ENCODE data around the gene COL5A3.
"Not testable (repeated sequence)": the region's sequence is repeated elsewhere in the genome, so short reads cannot be mapped to it uniquely, and the experiment has no call there.

COL5A3 gene

DNA sequence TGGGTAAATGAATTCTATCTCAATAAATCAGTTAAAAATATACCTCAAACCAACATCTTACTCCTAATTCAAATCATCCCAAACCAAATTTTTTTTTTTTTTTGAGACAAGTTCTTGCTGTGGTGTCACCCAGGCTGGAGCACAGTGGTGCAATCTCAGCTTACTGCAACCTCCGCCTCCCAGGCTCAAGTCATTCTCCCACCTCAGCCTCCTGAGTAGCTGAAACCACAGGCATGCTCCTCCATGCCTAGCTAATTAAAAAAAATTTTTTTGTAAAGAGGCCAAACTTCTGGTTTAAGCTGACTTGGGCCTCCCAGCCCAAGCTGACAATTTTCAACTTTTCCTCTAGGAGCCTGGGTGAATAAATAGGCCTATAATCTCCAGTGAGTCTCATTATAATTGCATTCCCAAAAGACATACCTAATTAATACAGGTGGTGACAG, 51.9 kb downstream of the COL5A3 start:
- TF ChIP-seq, protein P1, sequence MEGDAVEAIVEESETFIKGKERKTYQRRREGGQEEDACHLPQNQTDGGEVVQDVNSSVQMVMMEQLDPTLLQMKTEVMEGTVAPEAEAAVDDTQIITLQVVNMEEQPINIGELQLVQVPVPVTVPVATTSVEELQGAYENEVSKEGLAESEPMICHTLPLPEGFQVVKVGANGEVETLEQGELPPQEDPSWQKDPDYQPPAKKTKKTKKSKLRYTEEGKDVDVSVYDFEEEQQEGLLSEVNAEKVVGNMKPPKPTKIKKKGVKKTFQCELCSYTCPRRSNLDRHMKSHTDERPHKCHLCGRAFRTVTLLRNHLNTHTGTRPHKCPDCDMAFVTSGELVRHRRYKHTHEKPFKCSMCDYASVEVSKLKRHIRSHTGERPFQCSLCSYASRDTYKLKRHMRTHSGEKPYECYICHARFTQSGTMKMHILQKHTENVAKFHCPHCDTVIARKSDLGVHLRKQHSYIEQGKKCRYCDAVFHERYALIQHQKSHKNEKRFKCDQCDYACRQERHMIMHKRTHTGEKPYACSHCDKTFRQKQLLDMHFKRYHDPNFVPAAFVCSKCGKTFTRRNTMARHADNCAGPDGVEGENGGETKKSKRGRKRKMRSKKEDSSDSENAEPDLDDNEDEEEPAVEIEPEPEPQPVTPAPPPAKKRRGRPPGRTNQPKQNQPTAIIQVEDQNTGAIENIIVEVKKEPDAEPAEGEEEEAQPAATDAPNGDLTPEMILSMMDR (IDR thresholded peaks at IDR 0.05; ENCODE audit: low read depth, low read length, missing control alignments), result no peak
- H3K4me3 ChIP-seq (replicated peaks; ENCODE audit: low read depth, low read length), result no peak overlapping the region
- peak; percentile 42 for DNase-seq (ENCODE audit: extremely low read depth, low read depth)

DNA sequence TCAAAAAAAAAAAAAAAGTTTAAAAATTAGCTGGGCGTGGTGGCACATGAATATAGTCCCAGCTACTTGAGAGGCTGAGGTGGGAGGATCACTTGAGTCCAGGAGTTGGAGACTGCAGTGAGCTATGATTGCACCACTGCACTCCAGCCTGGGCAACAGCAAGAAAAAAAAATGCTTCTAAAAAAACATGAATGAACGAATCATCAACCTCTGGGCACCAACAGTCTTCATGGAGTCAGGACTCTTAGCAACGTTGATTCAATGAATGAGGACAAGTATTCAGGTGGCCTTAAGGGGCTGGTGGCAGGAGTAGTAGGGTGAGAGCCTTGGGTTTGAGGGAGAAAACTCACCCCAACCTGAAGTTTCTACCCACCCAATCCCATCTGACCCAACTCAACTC, 53.3 kb downstream of the COL5A3 start:
- no peak for DNase-seq (ENCODE audit: extremely low read depth, low read depth)
- TF ChIP-seq, protein P1 (IDR thresholded peaks at IDR 0.05; ENCODE audit: low read depth, low read length, missing control alignments), result no peak
- no peak overlapping the region for H3K4me3 ChIP-seq (replicated peaks; ENCODE audit: low read depth, low read length)

DNA sequence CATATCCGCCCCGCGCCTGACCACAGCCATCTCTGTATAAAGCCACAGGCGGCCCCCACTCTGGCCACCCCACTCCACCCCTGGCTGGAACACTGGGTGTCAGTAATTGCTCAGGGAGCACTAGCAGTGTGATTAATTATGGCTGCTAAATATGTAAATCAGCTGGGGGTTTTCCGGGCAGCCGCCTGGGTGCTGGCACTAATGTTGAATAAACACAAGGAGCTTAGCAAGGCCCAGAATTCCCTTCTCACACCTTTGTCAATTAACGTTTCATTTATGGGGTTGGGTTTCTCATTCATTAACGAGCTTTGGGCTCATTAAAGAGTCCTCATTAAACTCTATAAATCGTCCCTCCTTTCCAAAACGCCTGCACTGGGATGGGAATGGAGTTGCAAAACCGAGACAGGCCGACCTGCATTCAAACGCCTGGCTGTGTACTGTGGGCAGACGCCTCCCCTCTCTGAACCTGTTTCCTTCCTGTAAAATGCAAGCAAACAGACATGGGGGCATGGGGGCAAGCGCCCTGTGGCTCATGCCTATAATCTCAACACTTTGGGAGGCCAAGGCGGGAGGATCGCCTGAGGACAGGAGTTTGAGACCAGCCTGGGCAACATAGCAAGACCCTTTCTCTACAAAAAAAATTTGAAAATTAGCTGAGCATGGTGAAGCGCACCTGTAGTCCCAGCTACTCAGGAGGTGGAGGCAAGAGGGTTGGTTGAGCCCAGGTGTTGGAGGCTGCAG, 56.3 kb downstream of the COL5A3 start:
- no peak for DNase-seq (ENCODE audit: extremely low read depth, low read depth)
- H3K4me3 ChIP-seq (replicated peaks; ENCODE audit: low read depth, low read length), result no peak overlapping the region
- TF ChIP-seq, protein P1 (IDR thresholded peaks at IDR 0.05; ENCODE audit: low read depth, low read length, missing control alignments), result no peak

DNA sequence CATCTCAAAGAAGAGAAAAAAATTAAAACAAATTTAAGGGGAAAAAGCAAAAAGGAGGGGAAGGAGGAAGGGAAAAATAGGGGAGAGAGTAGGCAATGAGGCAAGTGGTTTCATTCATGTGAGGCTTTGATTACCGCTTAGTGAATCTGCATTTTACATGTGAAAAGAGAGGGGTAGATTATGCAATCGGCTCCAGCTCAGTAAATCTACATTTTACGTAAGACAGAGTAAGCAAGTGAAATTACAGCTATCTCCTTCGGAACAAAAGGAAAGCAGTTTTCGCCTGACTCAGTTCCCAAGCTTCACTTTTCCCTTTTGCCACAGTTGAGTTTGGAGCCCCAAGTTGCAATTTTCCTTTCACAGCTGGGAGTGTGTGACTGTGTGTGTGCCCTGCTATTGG, 58.0 kb downstream of the COL5A3 start:
- H3K4me3 ChIP-seq (replicated peaks; ENCODE audit: low read depth, low read length), result no peak overlapping the region
- TF ChIP-seq, protein P1 (IDR thresholded peaks at IDR 0.05; ENCODE audit: low read depth, low read length, missing control alignments), result no peak
- DNase-seq (ENCODE audit: extremely low read depth, low read depth), result no peak

DNA sequence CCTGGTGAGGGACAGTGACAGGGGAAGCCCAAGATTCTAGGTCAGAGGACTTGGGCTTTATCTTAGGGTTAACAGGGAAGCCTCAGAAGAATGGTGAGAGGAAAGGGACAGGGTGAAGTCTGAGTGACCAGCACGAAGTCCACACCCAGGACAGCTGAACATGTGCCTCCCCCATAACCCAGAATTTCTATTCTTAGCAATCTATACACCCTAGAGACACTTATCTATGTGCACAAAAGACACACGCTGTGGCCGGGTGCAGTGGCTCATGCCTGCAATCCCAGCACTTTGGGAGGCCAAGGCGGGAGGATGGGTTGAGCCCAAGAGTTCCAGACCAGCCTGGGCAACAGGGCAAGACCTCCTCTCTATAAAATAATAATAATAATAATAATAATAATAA, 62.9 kb downstream of the COL5A3 start:
- no peak overlapping the region for H3K4me3 ChIP-seq (replicated peaks; ENCODE audit: low read depth, low read length)
- TF ChIP-seq, protein P1 (IDR thresholded peaks at IDR 0.05; ENCODE audit: low read depth, low read length, missing control alignments), result no peak
- DNase-seq (ENCODE audit: extremely low read depth, low read depth), result no peak

DNA sequence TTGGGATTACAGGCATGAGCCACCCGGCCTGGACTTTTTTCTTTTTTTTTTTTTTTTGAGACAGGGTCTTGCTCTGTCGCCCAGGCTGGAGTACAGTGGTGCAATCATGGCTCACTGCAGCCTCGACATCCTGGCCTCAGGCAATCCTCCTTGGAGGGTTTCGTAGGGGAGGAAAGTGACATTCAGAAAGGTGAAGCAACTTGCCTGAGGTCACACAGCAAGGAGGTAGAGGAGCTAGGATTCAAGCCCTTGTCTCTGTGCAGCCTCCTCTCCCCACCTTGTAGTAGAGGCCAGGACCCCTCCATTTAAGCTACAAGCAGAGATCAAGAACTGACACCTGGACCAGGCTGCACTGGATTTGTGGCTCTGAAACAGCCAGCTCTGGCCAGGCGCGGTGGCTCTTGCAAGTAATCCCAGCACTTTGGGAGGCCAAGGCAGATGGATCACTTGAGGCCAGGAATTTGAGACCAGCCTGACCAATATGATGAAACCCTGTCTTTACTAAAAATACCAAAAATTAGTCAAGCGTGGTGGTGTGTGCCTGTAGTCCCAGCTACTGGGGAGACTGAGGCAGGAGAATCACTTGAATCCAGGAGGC, 63.7 kb downstream of the COL5A3 start:
- DNase-seq (ENCODE audit: extremely low read depth, low read depth); H3K4me3 ChIP-seq (replicated peaks; ENCODE audit: low read depth, low read length): not testable (repeated sequence)

DNA sequence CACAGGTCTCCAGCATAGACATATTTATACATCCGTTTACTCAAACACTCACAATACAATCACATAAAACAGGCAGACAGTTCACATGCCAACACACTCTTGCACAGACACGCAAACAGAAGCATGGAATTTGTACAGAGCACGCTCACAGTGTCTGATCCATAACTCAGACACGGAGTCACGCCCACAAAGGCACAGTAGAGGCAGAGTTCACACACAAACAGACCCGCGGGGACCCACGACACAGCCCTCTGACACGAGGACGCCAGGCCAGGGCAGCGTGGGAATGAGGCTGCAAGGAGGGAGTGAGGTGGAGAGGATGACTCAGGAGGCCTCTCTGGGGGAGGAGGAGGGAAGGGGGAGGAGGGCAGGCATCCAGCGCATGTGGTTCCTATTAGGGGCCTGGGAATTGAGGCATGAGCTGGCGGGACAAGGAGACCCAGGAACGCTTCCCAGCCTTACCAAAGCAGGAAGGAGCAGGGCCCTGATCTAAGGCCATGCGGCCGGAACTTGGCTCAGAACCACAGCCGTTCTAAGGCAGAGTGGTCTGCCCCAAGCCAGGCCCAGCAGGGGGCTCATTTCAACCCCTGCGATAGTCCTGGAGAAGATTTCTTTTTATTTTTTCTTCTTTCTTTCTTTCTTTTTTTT, 64.9 kb downstream of the COL5A3 start:
- H3K4me3 ChIP-seq (replicated peaks; ENCODE audit: low read depth, low read length), result peak overlapping the region; percentile 16; the same call in 1 of the 2 replicates
- TF ChIP-seq, protein P1 (IDR thresholded peaks at IDR 0.05; ENCODE audit: low read depth, low read length, missing control alignments), result peak; percentile 29
- DNase-seq (ENCODE audit: extremely low read depth, low read depth), result peak; percentile 99
